Stimulated activated naive B cell treated with anti-CD40 and anti-IgM and Interleukin-4, amounts not matched to agents 10 μg/mL and 1 μg/mL and 100 μg/mL, for 72 hours (primary cell): ENCODE results near the gene RMI2.
"Not testable (repeated sequence)": the region's sequence is repeated elsewhere in the genome, so short reads cannot be mapped to it uniquely, and the experiment has no call there.

Experiments
- ATAC-seq, 2 donors: fragments of 150-1000 bp; cut with Tn5 transposase; replicated peaks; 2 replicates each; pipeline ENCODE4 v1.10.0; 2021; ENCODE audit warnings: moderate library complexity in 1 of 2
- DNase-seq: peaks from one replicate; pipeline ENCODE4 v3.0.0; 2021
- H3K27ac Mint-ChIP-seq: one replicate; pipeline ENCODE4 v1.8.0; 2022; ENCODE audit warnings: mild to moderate bottlenecking, mixed read lengths
- H3K27me3 Mint-ChIP-seq, 2 donors: one replicate each; pipeline ENCODE4 v1.8.0; 2022; ENCODE audit warnings: mixed read lengths in 2 of 2
- H3K36me3 Mint-ChIP-seq, 2 donors: one replicate each; pipeline ENCODE4 v1.8.0; 2022; ENCODE audit warnings: mixed read lengths in 2 of 2, mild to moderate bottlenecking in 1 of 2
- H3K4me1 Mint-ChIP-seq, 2 donors: one replicate each; pipeline ENCODE4 v1.8.0; 2022; ENCODE audit warnings: mixed read lengths in 2 of 2, mild to moderate bottlenecking in 1 of 2
- H3K4me3 Mint-ChIP-seq, 2 donors: one replicate each; pipeline ENCODE4 v1.8.0; 2022; ENCODE audit warnings: mild to moderate bottlenecking in 2 of 2, mixed read lengths in 2 of 2, moderate library complexity in 1 of 2
- H3K9me3 Mint-ChIP-seq, 2 donors: one replicate each; pipeline ENCODE4 v1.8.0; 2022; ENCODE audit warnings: mixed read lengths in 2 of 2, mild to moderate bottlenecking in 1 of 2

Gene RMI2

GRCh38 chr16:11361701-11362451 is 16.6 kb downstream of the RMI2 start:
- Mint-ChIP-seq H3K27ac (peak overlapping the region; percentile 94), H3K36me3 (peaks cover 6 to 7% of the 10 kb centered on the region in 2 donors), H3K27me3 (no peaks in the 10 kb centered on the region), H3K9me3 (no peaks in the 10 kb centered on the region), H3K4me3 (peak overlapping the region; percentile 60 to 80), H3K4me1 (peaks cover 46 to 82% of the 10 kb centered on the region in 2 donors)
- DNase-seq = peak; percentile 59
- ATAC-seq = peak; percentile 59 to 65

GRCh38 chr16:11363927-11364258 is 18.6 kb downstream of the RMI2 start:
- Mint-ChIP-seq H3K4me3 (no peak overlapping the region), H3K27ac (no peak overlapping the region), H3K36me3 (peaks cover 13% of the 10 kb centered on the region in 2 donors), H3K4me1 (peaks cover 40 to 80% of the 10 kb centered on the region in 2 donors), H3K9me3 (no peaks in the 10 kb centered on the region), H3K27me3 (no peaks in the 10 kb centered on the region)
- ATAC-seq (no peak), DNase-seq (no peak)

- peaks cover 18 to 24% of the 10 kb centered on the region in 2 donors for H3K36me3 Mint-ChIP-seq
- no peak overlapping the region for H3K4me3 Mint-ChIP-seq
- ATAC-seq = no peak
- no peaks in the 10 kb centered on the region for H3K9me3 Mint-ChIP-seq
- DNase-seq = no peak
- H3K4me1 Mint-ChIP-seq = peaks cover 37 to 77% of the 10 kb centered on the region in 2 donors
- H3K27ac Mint-ChIP-seq = no peak overlapping the region
- no peaks in the 10 kb centered on the region for H3K27me3 Mint-ChIP-seq
These were observed 22.2 kb downstream of the RMI2 start for GRCh38 chr16:11367483-11367906.

- Mint-ChIP-seq H3K27me3 (no peaks in the 10 kb centered on the region), H3K27ac (peak overlapping the region; percentile 93), H3K4me1 (peaks cover 34 to 58% of the 10 kb centered on the region in 2 donors), H3K36me3 (peaks cover 14 to 23% of the 10 kb centered on the region in 2 donors), H3K4me3 (peak overlapping the region; percentile 62 to 67), H3K9me3 (no peaks in the 10 kb centered on the region)
- DNase-seq = peak; percentile 81
- peak; percentile 96 for ATAC-seq
These were observed 25.0 kb downstream of the RMI2 start for GRCh38 chr16:11370084-11370931.

- H3K36me3 Mint-ChIP-seq = peaks cover 14 to 23% of the 10 kb centered on the region in 2 donors
- H3K4me3 Mint-ChIP-seq = peak overlapping the region; percentile 62 to 67
- peaks cover 34 to 53% of the 10 kb centered on the region in 2 donors for H3K4me1 Mint-ChIP-seq
- H3K9me3 Mint-ChIP-seq, H3K27me3 Mint-ChIP-seq, ATAC-seq, DNase-seq: not testable (repeated sequence)
- H3K27ac Mint-ChIP-seq = peak overlapping the region; percentile 93
These were observed 25.6 kb downstream of the RMI2 start for GRCh38 chr16:11370932-11371279.

GRCh38 chr16:11372073-11372828 is 27.0 kb downstream of the RMI2 start:
- no peaks in the 10 kb centered on the region for H3K27me3 Mint-ChIP-seq
- peaks cover 15 to 20% of the 10 kb centered on the region in 2 donors for H3K36me3 Mint-ChIP-seq
- peak overlapping the region; percentile 93 for H3K27ac Mint-ChIP-seq
- peaks cover 34 to 51% of the 10 kb centered on the region in 2 donors for H3K4me1 Mint-ChIP-seq
- ATAC-seq (no peak), DNase-seq (no peak)
- no peaks in the 10 kb centered on the region for H3K9me3 Mint-ChIP-seq
- H3K4me3 Mint-ChIP-seq = peak overlapping the region; percentile 59 to 62

GRCh38 chr16:11372829-11373306 is 27.6 kb downstream of the RMI2 start:
- no peaks in the 10 kb centered on the region for H3K9me3 Mint-ChIP-seq

GRCh38 chr16:11374255-11374654 is 29.0 kb downstream of the RMI2 start:
- Mint-ChIP-seq H3K4me3 (no peak overlapping the region), H3K4me1 (peaks cover 34 to 47% of the 10 kb centered on the region in 2 donors), H3K27ac (no peak overlapping the region), H3K9me3 (no peaks in the 10 kb centered on the region), H3K36me3 (peaks cover 14 to 26% of the 10 kb centered on the region in 2 donors), H3K27me3 (peaks cover 0 to 9% of the 10 kb centered on the region in 2 donors)
- DNase-seq = no peak
- ATAC-seq = no peak

More at GRCh38 chr16:11372829-11373306, 27.6 kb downstream of the RMI2 start:
- peaks cover 14 to 21% of the 10 kb centered on the region in 2 donors for H3K36me3 Mint-ChIP-seq
- H3K27ac Mint-ChIP-seq = peak overlapping the region; percentile 45
- peak; percentile 63 to 70 for ATAC-seq
- no peaks in the 10 kb centered on the region for H3K27me3 Mint-ChIP-seq
- no peak for DNase-seq
- no peak overlapping the region for H3K4me3 Mint-ChIP-seq
- H3K4me1 Mint-ChIP-seq = peaks cover 36 to 48% of the 10 kb centered on the region in 2 donors

GRCh38 chr16:11377154-11377553 is 31.9 kb downstream of the RMI2 start:
- no peak overlapping the region for H3K27ac Mint-ChIP-seq
- H3K4me1 Mint-ChIP-seq = peaks cover 20 to 25% of the 10 kb centered on the region in 2 donors
- H3K27me3 Mint-ChIP-seq = peaks cover 0 to 16% of the 10 kb centered on the region in 2 donors

GRCh38 chr16:11378951-11379350 is 33.7 kb downstream of the RMI2 start:
- Mint-ChIP-seq H3K27me3 (peaks cover 0 to 16% of the 10 kb centered on the region in 2 donors), H3K4me1 (peaks cover 12 to 14% of the 10 kb centered on the region in 2 donors), H3K27ac (peak overlapping the region; percentile 78), H3K36me3 (peaks cover 34 to 38% of the 10 kb centered on the region in 2 donors)
- not testable (repeated sequence) for H3K4me3 Mint-ChIP-seq, H3K9me3 Mint-ChIP-seq, DNase-seq, ATAC-seq

More at GRCh38 chr16:11377154-11377553, 31.9 kb downstream of the RMI2 start:
- peaks cover 25 to 27% of the 10 kb centered on the region in 2 donors for H3K36me3 Mint-ChIP-seq
- ATAC-seq = no peak
- DNase-seq = no peak
- no peaks in the 10 kb centered on the region for H3K9me3 Mint-ChIP-seq
- H3K4me3 Mint-ChIP-seq = no peak overlapping the region

GRCh38 chr16:11379420-11379819 is 34.2 kb downstream of the RMI2 start:
- peak; percentile 71 to 95 for ATAC-seq
- H3K27ac Mint-ChIP-seq = peak overlapping the region; percentile 78
- H3K27me3 Mint-ChIP-seq = peaks cover 0 to 16% of the 10 kb centered on the region in 2 donors
- H3K4me3 Mint-ChIP-seq = peak overlapping the region in 1 of 2 donors; percentile 22
- H3K4me1 Mint-ChIP-seq = peaks cover 12 to 14% of the 10 kb centered on the region in 2 donors
- peak; percentile 40 for DNase-seq
- H3K9me3 Mint-ChIP-seq = no peaks in the 10 kb centered on the region
- H3K36me3 Mint-ChIP-seq = peaks cover 35 to 41% of the 10 kb centered on the region in 2 donors

GRCh38 chr16:11380836-11381235 is 35.6 kb downstream of the RMI2 start:
- no peak overlapping the region for H3K27ac Mint-ChIP-seq
- H3K27me3 Mint-ChIP-seq = peaks cover 0 to 22% of the 10 kb centered on the region in 2 donors
- H3K36me3 Mint-ChIP-seq = peaks cover 41 to 43% of the 10 kb centered on the region in 2 donors

GRCh38 chr16:11383481-11384183 is 38.4 kb downstream of the RMI2 start:
- ATAC-seq (no peak), DNase-seq (no peak)
- peaks cover 10 to 30% of the 10 kb centered on the region in 2 donors for H3K27me3 Mint-ChIP-seq
- H3K4me3 Mint-ChIP-seq = no peak overlapping the region
- peaks cover 26 to 29% of the 10 kb centered on the region in 2 donors for H3K4me1 Mint-ChIP-seq
- H3K27ac Mint-ChIP-seq = peak overlapping the region; percentile 47
- H3K9me3 Mint-ChIP-seq = no peaks in the 10 kb centered on the region
- H3K36me3 Mint-ChIP-seq = peaks cover 35 to 36% of the 10 kb centered on the region in 2 donors

More at GRCh38 chr16:11380836-11381235, 35.6 kb downstream of the RMI2 start:
- Mint-ChIP-seq H3K4me1 (peaks cover 13 to 18% of the 10 kb centered on the region in 2 donors), H3K9me3 (no peaks in the 10 kb centered on the region), H3K4me3 (no peak overlapping the region)
- ATAC-seq (no peak), DNase-seq (no peak)
